CD14-positive monocyte (primary cell): Measurements from ENCODE around the gene CRAT. TPM values are rescaled to one million over a fixed set of nuclear protein-coding genes. Genes with fewer than 3 reads are reported as not detected.
"Not testable (repeated sequence)": the region's sequence is repeated elsewhere in the genome, so short reads cannot be mapped to it uniquely, and the experiment has no call there.

Experiments
- DNase-seq, 3 donors: peaks; one replicate each; pipeline ENCODE4 v3.0.0-alpha.2; 2011 to 2022
- H2AFZ ChIP-seq: 2 replicates; pipeline ENCODE4 v1.6.0; 2012; ENCODE audit warnings: mild to moderate bottlenecking, low read depth, low read length, inconsistent platforms; ENCODE audit not compliant: insufficient read depth, poor library complexity, severe bottlenecking
- H3K27ac ChIP-seq, 2 donors: 1 replicate in 1 of 2; 2 replicates in 1 of 2; pipeline ENCODE4 v1.5.1; 2012 to 2013; ENCODE audit warnings: low read length in 2 of 2, control low read depth in 1 of 2, inconsistent platforms in 1 of 2, low read depth in 1 of 2, mild to moderate bottlenecking in 1 of 2
- H3K27me3 ChIP-seq, 2 donors: one replicate each; pipeline versions ENCODE4 v1.6.0 to v1.6.1; 2011 to 2013; ENCODE audit warnings: low read length in 2 of 2; ENCODE audit not compliant: control insufficient read depth in 2 of 2, insufficient read depth in 2 of 2
- H3K36me3 ChIP-seq, 2 donors: replicated peaks in 1 of 2; 1 replicate in 1 of 2; 2 replicates in 1 of 2; pipeline versions ENCODE4 v1.5.1 to v1.6.1; 2012 to 2013; ENCODE audit warnings: low read length in 2 of 2, control low read depth in 1 of 2, inconsistent platforms in 1 of 2, mild to moderate bottlenecking in 1 of 2; ENCODE audit not compliant: insufficient read depth in 2 of 2, control insufficient read depth in 1 of 2
- H3K4me1 ChIP-seq, 2 donors: 1 replicate in 1 of 2; 2 replicates in 1 of 2; pipeline versions ENCODE4 v1.5.1 to v1.6.1; 2012 to 2013; ENCODE audit warnings: low read length in 2 of 2, control low read depth in 1 of 2, inconsistent platforms in 1 of 2, mild to moderate bottlenecking in 1 of 2, moderate library complexity in 1 of 2; ENCODE audit not compliant: insufficient read depth in 2 of 2, control insufficient read depth in 1 of 2
- H3K4me2 ChIP-seq: replicated peaks from 2 replicates; pipeline ENCODE3; 2012; ENCODE audit warnings: low read length, moderate library complexity, mild to moderate bottlenecking; ENCODE audit not compliant: poor library complexity, severe bottlenecking; ENCODE audit errors: extremely low read depth
- H3K4me3 ChIP-seq, 3 experiments: fragments of 200-600 bp in 1 of 3; sonication (generic) in 1 of 3; replicated peaks in 1 of 3; 1 replicate in 2 of 3; 2 replicates in 1 of 3; pipeline ENCODE4 v1.5.1; 2011 to 2013; ENCODE audit warnings: low read length in 3 of 3, mild to moderate bottlenecking in 3 of 3, control low read depth in 2 of 3, low read depth in 2 of 3, inconsistent platforms in 1 of 3, moderate library complexity in 1 of 3
- H3K79me2 ChIP-seq: 2 replicates; pipeline ENCODE4 v1.6.0; 2012; ENCODE audit warnings: mild to moderate bottlenecking, control low read depth, inconsistent platforms, low read length, moderate library complexity; ENCODE audit not compliant: insufficient read depth
- H3K9ac ChIP-seq: 2 replicates; pipeline ENCODE4 v1.6.0; 2017; ENCODE audit warnings: low read length, mild to moderate bottlenecking; ENCODE audit not compliant: insufficient read depth, poor library complexity, severe bottlenecking
- H3K9me3 ChIP-seq, 2 donors: replicated peaks in 1 of 2; 1 replicate in 1 of 2; 2 replicates in 1 of 2; pipeline versions ENCODE4 v1.5.1 to v1.6.1; 2012 to 2013; ENCODE audit warnings: low read length in 2 of 2, control low read depth in 1 of 2; ENCODE audit not compliant: control insufficient read depth in 1 of 2, insufficient read depth in 1 of 2
- H4K20me1 ChIP-seq: 2 replicates; pipeline ENCODE4 v1.6.0; 2012; ENCODE audit warnings: mild to moderate bottlenecking, low read length, control low read depth, moderate library complexity; ENCODE audit not compliant: insufficient read depth
- H3K27ac Mint-ChIP-seq, 7 donors: one replicate each; pipeline ENCODE4 v1.8.0; 2020; ENCODE audit warnings: mild to moderate bottlenecking in 7 of 7, mixed read lengths in 7 of 7, moderate library complexity in 6 of 7, inconsistent platforms in 2 of 7
- H3K27me3 Mint-ChIP-seq, 3 donors: one replicate each; pipeline ENCODE4 v1.8.0; 2021 to 2022; ENCODE audit warnings: low read depth in 3 of 3, mild to moderate bottlenecking in 3 of 3, mixed read lengths in 3 of 3, moderate library complexity in 3 of 3, inconsistent platforms in 1 of 3
- H3K36me3 Mint-ChIP-seq, 2 donors: one replicate each; pipeline ENCODE4 v1.8.0; 2020; ENCODE audit warnings: mixed read lengths in 2 of 2, inconsistent platforms in 1 of 2, mild to moderate bottlenecking in 1 of 2
- H3K4me1 Mint-ChIP-seq: one replicate; pipeline ENCODE4 v1.8.0; 2020; ENCODE audit warnings: mild to moderate bottlenecking, mixed read lengths
- H3K4me3 Mint-ChIP-seq, 2 donors: one replicate each; pipeline ENCODE4 v1.8.0; 2020; ENCODE audit warnings: mild to moderate bottlenecking in 2 of 2, mixed read lengths in 2 of 2, moderate library complexity in 1 of 2
- H3K9me3 Mint-ChIP-seq, 7 donors: one replicate each; pipeline ENCODE4 v1.8.0; 2020 to 2022; ENCODE audit warnings: mixed read lengths in 7 of 7, mild to moderate bottlenecking in 6 of 7, moderate library complexity in 6 of 7, inconsistent platforms in 2 of 7
- WGBS: methylation state at CpG from one replicate; pipeline ENCODE4 v1.1.5; 2013; ENCODE audit warnings: missing lambda C conversion rate; ENCODE audit not compliant: insufficient coverage; 5-methylcytosine and 5-hydroxymethylcytosine counted together
- intact Hi-C, 2 donors: fragments of 100-400 bp; cut with micrococcal nuclease; formaldehyde crosslinking; loops; one replicate each; pipeline versions ENCODE4 v1.15.0 to v1.15.1; 2023
- polyA plus RNA-seq, 3 donors: library from polyadenylated mRNA; depleted of rRNA in 1 of 3; unstranded in 2 of 3; stranded (reverse) in 1 of 3; fragments of 300-500 nt in 2 of 3; fragments of >200 nt in 1 of 3; fragmentation: Illumina TruSeq in 2 of 3; gene quantifications; 1 replicate in 2 of 3; 2 replicates in 1 of 3; pipeline ENCODE4 v1.2.3, GENCODE V29; 2012 to 2021
- TF ChIP-seq, protein P1 (sequence below): fragments of 200-600 bp; IDR thresholded peaks from one replicate; pipeline ENCODE4 v1.8.0; 2022; ENCODE audit warnings: antibody characterized with exemption, mild to moderate bottlenecking

Gene CRAT
- polyA plus RNA-seq, 3 donors = 12.2 to 19.4 (median 15.0) TPM

DNA sequence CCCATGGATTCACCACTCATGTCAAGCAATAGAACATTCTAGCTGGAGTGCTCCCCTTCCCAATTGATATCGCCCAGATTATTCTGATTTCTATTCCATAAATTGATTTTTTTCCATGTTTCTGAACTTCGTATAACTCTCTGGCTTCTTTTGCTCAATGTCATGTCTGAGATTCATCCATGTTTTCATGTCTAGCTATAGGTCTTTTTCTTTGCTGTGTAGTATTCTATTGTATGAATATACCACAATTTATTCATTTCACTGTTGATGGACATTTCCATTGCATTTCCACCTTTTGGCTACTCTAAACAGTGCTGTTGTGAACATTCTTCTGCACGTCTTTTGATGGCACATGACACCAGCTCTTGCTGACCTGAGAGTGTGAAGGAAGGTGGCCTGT is 20.2 kb upstream of the CRAT start:
- H3K27ac Mint-ChIP-seq = peak overlapping the region in 2 of 7 donors; percentile 11 to 75

DNA sequence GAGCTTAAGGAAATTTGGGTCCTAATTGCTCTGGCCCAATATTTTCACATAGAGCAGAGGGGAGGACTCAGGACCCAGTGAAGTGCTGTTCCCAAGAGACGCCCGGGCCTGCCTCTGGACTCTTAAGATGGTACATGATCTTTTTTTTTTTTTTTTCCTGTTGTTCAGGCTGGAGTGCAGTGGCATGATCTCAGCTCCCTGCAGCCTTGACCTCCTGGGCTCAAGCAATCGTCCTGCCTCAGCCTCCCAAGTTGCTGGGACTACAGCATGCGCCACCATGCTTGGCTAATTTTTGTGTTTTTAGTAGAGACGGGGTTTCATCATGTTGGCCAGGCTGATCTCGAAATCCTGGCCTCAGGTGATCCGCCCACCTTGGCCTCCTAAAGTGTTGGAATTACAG is 19.7 kb upstream of the CRAT start:
- H3K9me3 Mint-ChIP-seq, H3K4me3 ChIP-seq, H2AFZ ChIP-seq, DNase-seq, H3K4me2 ChIP-seq, H3K9me3 ChIP-seq, H3K4me1 ChIP-seq, H3K27ac Mint-ChIP-seq, H3K27me3 Mint-ChIP-seq, H3K4me3 Mint-ChIP-seq, H3K27ac ChIP-seq, H3K4me1 Mint-ChIP-seq, H3K9ac ChIP-seq, H3K27me3 ChIP-seq: not testable (repeated sequence)
- intact Hi-C loops = loop anchor here (5.0 to 10.0 kb wide), 3 partner anchors 482 to 655 kb away; no protein-coding TSS in a partner anchor
- WGBS = 94% methylated on average over 4 of the region's 7 CpGs
- peaks cover 24% of the 10 kb centered on the region for H4K20me1 ChIP-seq
- peaks cover 61 to 88% of the 10 kb centered on the region in 2 donors for H3K36me3 ChIP-seq
- peaks cover 14% of the 10 kb centered on the region for H3K79me2 ChIP-seq
- peaks cover 76 to 93% of the 10 kb centered on the region in 2 donors for H3K36me3 Mint-ChIP-seq

More for the DNA sequence above, 20.2 kb upstream of the CRAT start:
- H3K4me1 ChIP-seq = no peaks in the 10 kb centered on the region
- H3K4me3 Mint-ChIP-seq = no peak overlapping the region
- no peaks in the 10 kb centered on the region for H3K27me3 Mint-ChIP-seq
- no peaks in the 10 kb centered on the region for H3K27me3 ChIP-seq
- peaks cover 19% of the 10 kb centered on the region for H4K20me1 ChIP-seq
- H3K9me3 Mint-ChIP-seq = peaks cover 0 to 2% (median 0%) of the 10 kb centered on the region in 7 donors
- H3K36me3 Mint-ChIP-seq = peaks cover 74 to 93% of the 10 kb centered on the region in 2 donors
- H3K4me1 Mint-ChIP-seq = peaks cover 4% of the 10 kb centered on the region
- H2AFZ ChIP-seq = no peak overlapping the region
- H3K4me3 ChIP-seq = no peak overlapping the region
- no CpG with 5 or more reads among the region's 3 CpGs for WGBS
- no peaks in the 10 kb centered on the region for H3K9me3 ChIP-seq
- peaks cover 61 to 88% of the 10 kb centered on the region in 2 donors for H3K36me3 ChIP-seq
- intact Hi-C loops = loop anchor here (5.0 to 10.0 kb wide), 3 partner anchors 482 to 654 kb away; no protein-coding TSS in a partner anchor
- H3K79me2 ChIP-seq = peaks cover 11% of the 10 kb centered on the region
- no peak overlapping the region for H3K27ac ChIP-seq
- no peak for DNase-seq
- TF ChIP-seq, protein P1, sequence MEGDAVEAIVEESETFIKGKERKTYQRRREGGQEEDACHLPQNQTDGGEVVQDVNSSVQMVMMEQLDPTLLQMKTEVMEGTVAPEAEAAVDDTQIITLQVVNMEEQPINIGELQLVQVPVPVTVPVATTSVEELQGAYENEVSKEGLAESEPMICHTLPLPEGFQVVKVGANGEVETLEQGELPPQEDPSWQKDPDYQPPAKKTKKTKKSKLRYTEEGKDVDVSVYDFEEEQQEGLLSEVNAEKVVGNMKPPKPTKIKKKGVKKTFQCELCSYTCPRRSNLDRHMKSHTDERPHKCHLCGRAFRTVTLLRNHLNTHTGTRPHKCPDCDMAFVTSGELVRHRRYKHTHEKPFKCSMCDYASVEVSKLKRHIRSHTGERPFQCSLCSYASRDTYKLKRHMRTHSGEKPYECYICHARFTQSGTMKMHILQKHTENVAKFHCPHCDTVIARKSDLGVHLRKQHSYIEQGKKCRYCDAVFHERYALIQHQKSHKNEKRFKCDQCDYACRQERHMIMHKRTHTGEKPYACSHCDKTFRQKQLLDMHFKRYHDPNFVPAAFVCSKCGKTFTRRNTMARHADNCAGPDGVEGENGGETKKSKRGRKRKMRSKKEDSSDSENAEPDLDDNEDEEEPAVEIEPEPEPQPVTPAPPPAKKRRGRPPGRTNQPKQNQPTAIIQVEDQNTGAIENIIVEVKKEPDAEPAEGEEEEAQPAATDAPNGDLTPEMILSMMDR = no peak
- no peak overlapping the region for H3K9ac ChIP-seq
- H3K4me2 ChIP-seq = no peak overlapping the region
